SU-DHL-6 (cell line): ENCODE results near the gene DCAF4.

Source experiments
- EZH2phosphoT487 ChIP-seq: fragments of 200-600 bp; sonication (generic), shearing (Covaris generic); conservative IDR thresholded peaks from 2 replicates; pipeline ENCODE4 v1.6.1; 2018; ENCODE audit warnings: mild to moderate bottlenecking, antibody characterized with exemption, low read length, moderate library complexity, mixed read lengths
- TF ChIP-seq, protein P1 (sequence below): fragments of 200-600 bp; sonication (generic); IDR thresholded peaks from one replicate; pipeline ENCODE4 v1.5.1; 2017; ENCODE audit warnings: antibody characterized with exemption, mild to moderate bottlenecking, low read length, moderate library complexity; ENCODE audit not compliant: insufficient read depth, poor library complexity, severe bottlenecking

- TF ChIP-seq, protein P1, sequence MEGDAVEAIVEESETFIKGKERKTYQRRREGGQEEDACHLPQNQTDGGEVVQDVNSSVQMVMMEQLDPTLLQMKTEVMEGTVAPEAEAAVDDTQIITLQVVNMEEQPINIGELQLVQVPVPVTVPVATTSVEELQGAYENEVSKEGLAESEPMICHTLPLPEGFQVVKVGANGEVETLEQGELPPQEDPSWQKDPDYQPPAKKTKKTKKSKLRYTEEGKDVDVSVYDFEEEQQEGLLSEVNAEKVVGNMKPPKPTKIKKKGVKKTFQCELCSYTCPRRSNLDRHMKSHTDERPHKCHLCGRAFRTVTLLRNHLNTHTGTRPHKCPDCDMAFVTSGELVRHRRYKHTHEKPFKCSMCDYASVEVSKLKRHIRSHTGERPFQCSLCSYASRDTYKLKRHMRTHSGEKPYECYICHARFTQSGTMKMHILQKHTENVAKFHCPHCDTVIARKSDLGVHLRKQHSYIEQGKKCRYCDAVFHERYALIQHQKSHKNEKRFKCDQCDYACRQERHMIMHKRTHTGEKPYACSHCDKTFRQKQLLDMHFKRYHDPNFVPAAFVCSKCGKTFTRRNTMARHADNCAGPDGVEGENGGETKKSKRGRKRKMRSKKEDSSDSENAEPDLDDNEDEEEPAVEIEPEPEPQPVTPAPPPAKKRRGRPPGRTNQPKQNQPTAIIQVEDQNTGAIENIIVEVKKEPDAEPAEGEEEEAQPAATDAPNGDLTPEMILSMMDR: no peak
- no peak for TF ChIP-seq EZH2phosphoT487
Measured at GRCh38 chr14:72929316-72930080, 3.2 kb downstream of the DCAF4 start.
